ENCODE data around the gene PLEKHH2. TPM values are rescaled to one million over a fixed set of nuclear protein-coding genes. Genes with fewer than 3 reads are reported as not detected.

The PLEKHH2 gene
- total RNA-seq, 1 donor from 2014 or later: 19.6 TPM

DNA sequence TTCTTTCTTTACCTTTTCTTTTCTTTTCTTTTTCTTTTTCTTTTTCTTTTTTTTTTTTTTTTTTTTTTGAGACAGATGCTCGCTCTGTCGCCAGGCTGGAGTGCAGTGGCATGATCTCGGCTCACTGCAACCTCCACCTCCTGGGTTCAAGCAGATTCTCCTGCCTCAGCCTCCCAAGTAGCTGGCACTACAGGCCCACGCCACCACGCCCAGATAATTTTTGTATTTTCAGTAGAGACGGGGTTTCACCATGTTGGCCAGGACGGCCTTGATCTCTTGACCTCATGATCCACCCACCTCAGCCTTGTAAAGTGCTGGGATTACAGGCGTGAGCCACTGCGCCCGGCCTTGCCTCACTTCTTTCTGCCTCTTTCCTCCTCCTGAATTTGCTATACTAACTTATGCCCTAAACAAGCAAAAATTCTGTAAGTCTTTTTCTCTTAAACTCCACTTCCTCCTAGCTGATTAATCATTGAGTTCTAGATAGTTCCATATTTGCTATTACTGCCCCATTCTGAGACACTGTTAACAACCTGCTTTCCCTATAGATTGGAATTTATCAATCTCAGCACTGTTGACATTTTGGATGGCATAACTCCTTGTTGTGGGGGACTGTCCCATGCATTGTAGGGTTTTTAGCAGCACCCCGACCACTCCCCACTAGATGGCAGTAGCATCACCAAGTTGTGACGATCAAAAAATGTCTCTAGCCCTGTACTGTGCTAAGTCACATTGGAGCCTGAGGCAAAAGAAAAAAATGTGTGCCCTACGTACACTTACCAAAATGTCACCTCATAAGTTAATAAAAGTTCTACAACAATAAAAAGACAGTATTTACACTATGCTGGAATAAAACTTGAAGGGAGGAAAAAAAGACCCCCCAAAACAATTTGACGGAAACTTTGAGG lies 24.8 kb upstream of the PLEKHH2 start:
- TF ChIP-seq, protein P1, sequence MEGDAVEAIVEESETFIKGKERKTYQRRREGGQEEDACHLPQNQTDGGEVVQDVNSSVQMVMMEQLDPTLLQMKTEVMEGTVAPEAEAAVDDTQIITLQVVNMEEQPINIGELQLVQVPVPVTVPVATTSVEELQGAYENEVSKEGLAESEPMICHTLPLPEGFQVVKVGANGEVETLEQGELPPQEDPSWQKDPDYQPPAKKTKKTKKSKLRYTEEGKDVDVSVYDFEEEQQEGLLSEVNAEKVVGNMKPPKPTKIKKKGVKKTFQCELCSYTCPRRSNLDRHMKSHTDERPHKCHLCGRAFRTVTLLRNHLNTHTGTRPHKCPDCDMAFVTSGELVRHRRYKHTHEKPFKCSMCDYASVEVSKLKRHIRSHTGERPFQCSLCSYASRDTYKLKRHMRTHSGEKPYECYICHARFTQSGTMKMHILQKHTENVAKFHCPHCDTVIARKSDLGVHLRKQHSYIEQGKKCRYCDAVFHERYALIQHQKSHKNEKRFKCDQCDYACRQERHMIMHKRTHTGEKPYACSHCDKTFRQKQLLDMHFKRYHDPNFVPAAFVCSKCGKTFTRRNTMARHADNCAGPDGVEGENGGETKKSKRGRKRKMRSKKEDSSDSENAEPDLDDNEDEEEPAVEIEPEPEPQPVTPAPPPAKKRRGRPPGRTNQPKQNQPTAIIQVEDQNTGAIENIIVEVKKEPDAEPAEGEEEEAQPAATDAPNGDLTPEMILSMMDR (IDR thresholded peaks at IDR 0.05): peak; percentile 89
- no peak overlapping the region for H3K4me3 Mint-ChIP-seq (ENCODE audit: unreplicated experiment)
- DNase-seq (ENCODE audit: extremely low spot score, unreplicated experiment): peak; percentile 90
- peaks cover 17% of the 10 kb centered on the region for H3K4me1 Mint-ChIP-seq (ENCODE audit: unreplicated experiment)
- H3K9me3 Mint-ChIP-seq (ENCODE audit: unreplicated experiment): no peaks in the 10 kb centered on the region
- peaks cover 2% of the 10 kb centered on the region for H3K27me3 Mint-ChIP-seq (ENCODE audit: unreplicated experiment)
- no peaks in the 10 kb centered on the region for H3K36me3 Mint-ChIP-seq (ENCODE audit: unreplicated experiment)
- H3K27ac Mint-ChIP-seq (ENCODE audit: unreplicated experiment): no peak overlapping the region

DNA sequence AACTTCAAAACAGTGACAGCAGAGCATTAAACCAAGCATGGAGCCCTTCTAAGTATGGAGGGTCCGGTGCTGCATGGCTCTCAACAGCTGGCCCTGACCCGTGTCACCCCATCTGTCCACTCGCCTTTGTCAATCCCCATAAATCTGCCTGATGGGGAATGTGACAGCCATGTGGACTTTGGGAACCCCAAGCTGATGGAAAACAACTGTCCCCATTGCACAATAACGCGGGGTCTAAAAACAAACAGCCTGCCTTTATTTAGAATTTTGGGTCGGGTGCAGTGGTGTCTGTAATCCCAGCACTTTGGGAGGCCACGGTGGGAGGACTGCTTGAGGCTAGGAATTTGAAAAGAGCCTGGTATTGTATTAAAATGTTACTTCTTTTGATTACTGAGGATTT lies 24.1 kb upstream of the PLEKHH2 start:
- H3K27ac Mint-ChIP-seq (ENCODE audit: unreplicated experiment): no peak overlapping the region
- H3K4me3 Mint-ChIP-seq (ENCODE audit: unreplicated experiment): no peak overlapping the region
- no peaks in the 10 kb centered on the region for H3K9me3 Mint-ChIP-seq (ENCODE audit: unreplicated experiment)
- H3K36me3 Mint-ChIP-seq (ENCODE audit: unreplicated experiment): no peaks in the 10 kb centered on the region
- DNase-seq (ENCODE audit: extremely low spot score, unreplicated experiment): no peak
- H3K27me3 Mint-ChIP-seq (ENCODE audit: unreplicated experiment): peaks cover 2% of the 10 kb centered on the region
- TF ChIP-seq, protein P1 (IDR thresholded peaks at IDR 0.05): no peak
- H3K4me1 Mint-ChIP-seq (ENCODE audit: unreplicated experiment): peaks cover 19% of the 10 kb centered on the region

DNA sequence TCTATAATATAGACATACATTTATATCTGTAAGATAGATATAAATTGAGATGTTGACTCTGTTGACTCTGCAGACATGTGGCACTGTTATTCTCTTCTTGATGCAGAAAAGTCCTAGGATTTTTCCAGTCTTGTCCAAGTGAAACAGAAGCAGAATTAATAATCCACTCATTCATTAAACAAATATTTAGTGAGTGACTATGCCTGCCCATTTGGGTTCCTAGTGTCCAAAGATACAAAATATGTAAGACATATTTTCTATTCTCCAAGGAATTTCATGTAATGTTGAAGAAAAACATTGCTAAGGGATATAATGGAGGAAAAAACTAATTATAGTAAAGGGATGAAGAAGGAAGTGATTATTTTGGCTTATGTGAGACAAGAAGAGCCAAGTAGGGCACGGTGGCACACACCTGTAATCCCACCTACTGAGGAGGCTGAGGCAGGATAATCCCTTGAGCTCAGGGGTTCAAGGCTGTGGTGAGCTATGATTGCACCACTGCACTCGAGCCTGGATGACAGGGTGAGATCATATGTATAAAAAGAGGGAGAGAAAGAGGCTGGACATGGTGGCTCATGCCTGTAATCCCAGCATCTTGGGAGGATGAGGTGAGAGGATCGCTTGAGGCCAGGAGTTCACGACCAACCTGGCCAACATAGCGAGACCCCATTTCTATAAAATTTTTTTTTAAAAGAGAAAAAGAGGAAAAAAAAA lies 19.9 kb upstream of the PLEKHH2 start:
- TF ChIP-seq, protein P1 (IDR thresholded peaks at IDR 0.05): no peak
- no peak for DNase-seq (ENCODE audit: extremely low spot score, unreplicated experiment)

DNA sequence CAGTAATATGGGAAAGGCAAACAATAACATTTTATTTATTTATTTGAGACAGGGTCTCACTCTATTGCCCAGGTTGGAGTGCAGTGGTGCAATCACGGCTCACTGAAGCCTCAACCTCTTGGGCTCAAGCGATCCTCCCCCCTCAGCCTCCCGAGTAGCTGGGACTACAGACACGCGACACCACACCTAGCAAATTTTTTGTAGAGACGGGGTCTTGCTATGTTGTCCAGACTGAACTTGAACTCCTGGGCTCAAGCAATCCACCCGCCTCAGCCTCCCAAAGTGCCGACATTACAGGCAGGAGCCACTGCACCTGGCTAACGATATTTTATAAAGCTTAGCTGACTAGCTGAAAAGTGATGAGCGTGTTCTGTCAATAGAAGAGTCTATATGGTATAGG lies 17.5 kb upstream of the PLEKHH2 start:
- H3K27ac Mint-ChIP-seq (ENCODE audit: unreplicated experiment): no peak overlapping the region
- H3K27me3 Mint-ChIP-seq (ENCODE audit: unreplicated experiment): peaks cover 14% of the 10 kb centered on the region
- no peak for DNase-seq (ENCODE audit: extremely low spot score, unreplicated experiment)
- no peaks in the 10 kb centered on the region for H3K36me3 Mint-ChIP-seq (ENCODE audit: unreplicated experiment)
- TF ChIP-seq, protein P1 (IDR thresholded peaks at IDR 0.05): no peak
- no peaks in the 10 kb centered on the region for H3K9me3 Mint-ChIP-seq (ENCODE audit: unreplicated experiment)
- H3K4me1 Mint-ChIP-seq (ENCODE audit: unreplicated experiment): peaks cover 23% of the 10 kb centered on the region
- H3K4me3 Mint-ChIP-seq (ENCODE audit: unreplicated experiment): no peak overlapping the region

More for the DNA sequence above, 19.9 kb upstream of the PLEKHH2 start:
- H3K36me3 Mint-ChIP-seq (ENCODE audit: unreplicated experiment): no peaks in the 10 kb centered on the region
- peaks cover 9% of the 10 kb centered on the region for H3K27me3 Mint-ChIP-seq (ENCODE audit: unreplicated experiment)
- H3K9me3 Mint-ChIP-seq (ENCODE audit: unreplicated experiment): no peaks in the 10 kb centered on the region
- H3K4me1 Mint-ChIP-seq (ENCODE audit: unreplicated experiment): peaks cover 19% of the 10 kb centered on the region
- peak overlapping the region; percentile 9 for H3K27ac Mint-ChIP-seq (ENCODE audit: unreplicated experiment)
- H3K4me3 Mint-ChIP-seq (ENCODE audit: unreplicated experiment): no peak overlapping the region

DNA sequence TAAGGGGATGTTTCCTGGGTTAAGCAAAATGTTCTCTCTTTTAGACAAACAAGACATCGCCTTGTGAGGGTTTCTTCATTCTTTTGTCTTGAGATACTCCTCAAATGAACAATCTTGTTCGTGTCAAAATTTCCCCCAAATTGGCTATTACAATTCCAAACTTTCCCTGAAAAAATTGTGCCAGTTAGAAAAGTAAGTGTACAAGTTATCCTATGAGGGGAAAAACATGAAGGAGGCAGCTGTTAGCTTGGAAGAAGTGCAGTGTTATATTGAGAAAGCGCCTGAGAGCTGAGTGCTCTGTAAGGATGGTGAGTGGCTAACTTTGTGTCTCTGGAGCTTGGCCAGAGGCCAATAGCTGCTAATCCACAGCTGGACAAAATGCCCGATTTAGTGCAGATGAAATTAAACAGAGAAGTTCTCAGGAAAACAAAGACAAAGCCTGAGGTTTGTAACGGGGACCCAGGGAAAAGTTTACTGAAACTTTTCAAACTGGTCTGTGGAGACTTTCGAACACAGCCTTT lies 14.1 kb upstream of the PLEKHH2 start:
- Mint-ChIP-seq H3K9me3 (ENCODE audit: unreplicated experiment) (no peaks in the 10 kb centered on the region), H3K27ac (ENCODE audit: unreplicated experiment) (peak overlapping the region; percentile 66), H3K4me3 (ENCODE audit: unreplicated experiment) (no peak overlapping the region), H3K27me3 (ENCODE audit: unreplicated experiment) (peaks cover 19% of the 10 kb centered on the region), H3K36me3 (ENCODE audit: unreplicated experiment) (no peaks in the 10 kb centered on the region), H3K4me1 (ENCODE audit: unreplicated experiment) (peaks cover 14% of the 10 kb centered on the region)
- TF ChIP-seq, protein P1 (IDR thresholded peaks at IDR 0.05): no peak
- no peak for DNase-seq (ENCODE audit: extremely low spot score, unreplicated experiment)

Measured in osteocyte (in vitro differentiated cells).